HPDE6-E6E7 (cell line): Measurements from ENCODE around the gene TTBK1.
A peak's percentile ranks its signal among the peaks of the same experiment; 100 is the strongest.

Experiments
- DNase-seq: peaks from one replicate; pipeline ENCODE4 v3.0.0; 2011; ENCODE audit warnings: missing footprints; ENCODE audit errors: extremely low spot score

The TTBK1 gene

GRCh38 chr6:43271944-43272343 is 28.7 kb downstream of the TTBK1 start:
- DNase-seq: no peak

- DNase-seq: no peak
Observed at GRCh38 chr6:43273707-43274106, 30.4 kb downstream of the TTBK1 start.

DNA sequence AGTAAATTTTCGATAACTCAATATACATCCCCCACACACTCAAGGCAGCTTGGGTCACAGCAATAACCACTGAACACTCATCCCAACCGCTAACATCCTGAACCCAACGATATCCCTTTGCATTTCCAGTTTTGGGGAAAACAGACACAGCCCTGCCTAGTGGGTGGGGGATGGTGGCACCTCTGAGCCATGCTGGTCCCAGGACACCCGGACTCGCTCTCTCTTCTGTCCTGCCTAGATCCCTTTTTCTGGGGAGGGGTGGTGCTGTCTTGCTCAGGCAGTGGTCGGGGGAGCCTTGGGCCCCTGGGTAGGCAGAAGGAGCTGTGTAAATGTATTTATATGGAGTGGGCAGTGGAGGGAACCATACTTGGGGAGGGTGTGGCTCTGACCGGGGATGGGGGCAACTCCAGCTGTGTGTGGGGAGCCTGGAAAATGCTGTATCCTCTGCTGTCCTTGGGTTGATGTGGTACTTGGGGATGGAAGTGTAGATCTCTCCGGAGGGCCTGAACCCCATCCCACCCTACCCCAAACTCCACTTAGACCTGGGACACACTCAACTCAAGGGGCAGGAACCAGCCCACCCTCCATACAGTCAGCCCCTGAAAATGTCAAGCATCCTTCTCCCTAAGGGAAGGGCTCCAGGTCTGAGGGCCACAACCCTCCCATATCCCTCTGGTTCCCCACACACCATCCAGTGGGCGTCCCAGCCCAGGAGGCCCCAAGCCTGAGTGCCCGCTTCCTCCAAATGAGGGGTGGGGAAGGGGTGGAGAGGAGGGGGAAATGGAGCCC is 31.0 kb downstream of the TTBK1 start:
- DNase-seq: no peak

DNA sequence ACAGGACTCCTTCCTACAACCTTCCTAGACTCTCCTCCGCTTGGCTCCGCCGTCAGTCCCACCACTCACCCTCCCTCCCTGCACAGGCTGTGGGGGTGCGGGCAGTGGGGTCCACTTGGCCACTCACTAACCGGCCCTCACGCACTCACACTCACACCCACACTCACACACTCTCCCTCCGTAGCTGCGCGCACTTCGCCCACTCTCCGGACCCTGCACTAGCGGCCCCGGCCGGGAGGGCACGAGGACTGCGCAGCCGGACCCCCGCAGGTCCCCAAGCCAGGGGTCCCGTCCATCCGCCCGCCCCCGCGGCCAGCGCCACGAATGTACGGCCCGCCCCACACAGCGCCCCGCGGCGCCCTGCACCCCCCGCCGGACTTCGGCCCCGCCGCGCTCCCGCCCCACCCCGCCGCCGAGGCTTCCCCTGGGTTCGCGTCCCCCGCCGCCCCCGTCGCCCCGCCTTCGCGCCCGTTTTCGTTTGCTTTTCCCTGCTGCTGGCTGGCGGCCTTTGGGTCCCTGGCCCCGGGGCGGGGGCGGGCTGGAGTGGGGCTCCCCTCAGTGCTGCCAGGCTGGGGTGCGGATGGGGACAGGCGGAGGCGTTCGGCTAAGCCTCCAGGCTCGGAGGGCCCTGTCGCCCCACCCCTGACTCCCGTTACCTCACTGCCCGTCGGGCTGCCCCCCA is 31.8 kb downstream of the TTBK1 start:
- no peak for DNase-seq

- DNase-seq: no peak
Observed at GRCh38 chr6:43275801-43276576, 32.7 kb downstream of the TTBK1 start.

DNA sequence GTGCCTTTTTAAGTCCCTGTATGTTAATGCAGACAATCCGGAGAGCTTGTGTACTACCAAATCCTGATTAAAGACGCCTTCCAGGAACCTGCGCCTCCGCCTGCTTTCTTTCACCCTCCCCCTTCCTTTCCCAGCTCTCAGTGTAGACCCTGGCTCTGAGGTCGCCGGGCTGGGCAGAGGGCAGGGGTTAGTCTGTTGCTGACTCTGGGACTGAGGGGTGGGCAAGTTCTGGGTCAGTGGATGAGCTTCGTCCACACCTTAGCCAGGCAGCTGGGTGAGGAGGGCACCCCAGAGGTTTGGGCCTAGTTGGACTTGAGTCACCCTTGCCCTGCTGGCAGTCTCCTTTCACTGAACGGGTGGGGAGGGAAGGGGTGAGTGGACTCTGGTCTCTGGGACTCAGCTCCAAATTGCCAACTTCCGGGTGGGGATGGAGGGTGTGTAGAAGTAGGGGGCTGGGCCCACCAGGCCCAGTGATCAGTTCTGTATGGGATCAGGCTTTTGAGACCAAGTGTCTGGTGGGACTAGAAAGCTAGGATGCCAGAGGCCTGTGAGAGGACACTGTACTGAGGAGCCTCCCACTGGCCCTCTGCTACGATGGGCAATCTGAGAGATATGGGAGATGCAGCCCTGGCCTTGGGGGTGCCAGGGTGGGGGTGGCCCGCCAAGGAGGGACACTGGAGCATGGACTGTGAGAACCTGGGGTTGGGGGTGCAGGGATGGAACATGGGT is 33.5 kb downstream of the TTBK1 start:
- DNase-seq: no peak

DNA sequence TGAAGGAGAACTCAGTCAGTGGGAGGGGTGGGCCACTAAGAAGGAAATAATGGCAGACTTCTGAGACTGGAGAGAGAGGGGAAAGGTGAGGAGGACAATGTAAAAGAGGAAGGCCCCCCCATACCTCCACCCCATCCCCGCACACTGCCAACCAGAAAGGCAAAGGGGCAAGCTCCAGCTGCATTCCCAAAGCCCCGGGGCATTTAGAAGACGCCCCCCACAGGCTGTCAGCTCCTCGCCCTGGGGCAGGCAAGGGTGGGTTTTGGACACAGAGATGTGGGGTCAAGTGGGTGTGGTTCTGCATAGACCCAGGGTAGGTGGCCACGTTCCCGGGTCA is 34.0 kb downstream of the TTBK1 start:
- no peak for DNase-seq

DNA sequence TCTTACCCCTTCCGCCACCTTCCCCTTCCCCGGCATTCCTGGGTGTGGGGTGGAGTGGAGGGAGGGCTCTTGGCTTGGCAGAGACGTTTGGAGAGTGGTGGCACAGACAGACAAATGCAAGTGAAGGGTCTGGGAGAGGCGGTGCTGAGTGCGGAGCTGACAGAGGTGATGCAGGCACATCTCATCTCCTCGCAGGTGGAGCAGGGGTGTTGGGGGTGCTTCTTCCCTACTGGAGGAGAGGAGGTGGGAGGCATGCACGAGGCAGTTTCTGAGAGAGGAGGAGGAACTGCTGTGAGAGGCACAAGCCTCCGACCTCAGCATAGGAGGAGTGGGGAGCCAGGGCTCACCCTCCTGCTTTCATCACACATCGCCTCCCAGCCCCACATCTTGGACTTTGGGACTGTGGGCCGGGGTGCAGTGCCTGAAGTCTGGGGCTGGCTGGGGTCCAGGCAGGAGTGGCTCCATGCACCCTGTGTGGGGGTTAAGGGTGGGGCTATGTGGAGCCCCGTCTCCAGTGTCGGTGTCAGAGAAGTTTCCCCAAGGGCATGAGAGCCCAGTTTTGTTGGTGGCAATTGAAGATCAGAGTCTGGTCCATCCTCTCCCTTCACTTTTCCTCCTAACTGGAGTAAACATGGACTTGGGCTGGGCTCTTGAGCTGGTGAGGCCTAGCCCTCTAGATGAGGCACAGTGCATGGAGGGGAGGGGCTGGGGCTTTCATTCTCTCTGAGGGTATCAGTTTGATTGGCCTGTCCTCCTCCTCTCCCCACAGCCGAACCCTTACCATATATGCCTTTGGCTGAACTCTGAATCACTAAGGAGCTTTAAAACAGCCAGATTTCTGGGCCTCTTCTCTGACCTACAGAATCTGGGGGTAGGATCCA is 34.6 kb downstream of the TTBK1 start:
- no peak for DNase-seq

GRCh38 chr6:43278524-43279078 is 35.3 kb downstream of the TTBK1 start:
- DNase-seq: peak; percentile 48

DNA sequence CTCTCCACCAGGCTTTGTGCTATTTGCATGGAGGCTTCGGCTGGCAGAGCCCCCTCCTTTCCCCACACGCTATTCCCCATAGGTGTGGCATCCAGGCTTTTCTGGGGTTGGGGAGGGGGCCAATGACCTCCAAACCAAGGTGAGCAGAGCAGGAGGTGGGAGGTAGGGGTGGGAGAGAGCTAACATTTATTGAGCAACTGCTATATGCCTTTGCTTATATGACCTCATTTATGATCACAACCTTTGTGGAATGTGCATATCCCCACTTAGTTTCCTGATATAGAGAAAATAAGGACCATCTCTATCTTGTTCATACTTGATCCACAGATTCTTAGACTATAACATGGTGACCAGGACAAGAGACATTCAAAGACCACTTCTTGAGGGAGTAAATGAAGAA is 37.0 kb downstream of the TTBK1 start:
- no peak for DNase-seq

DNA sequence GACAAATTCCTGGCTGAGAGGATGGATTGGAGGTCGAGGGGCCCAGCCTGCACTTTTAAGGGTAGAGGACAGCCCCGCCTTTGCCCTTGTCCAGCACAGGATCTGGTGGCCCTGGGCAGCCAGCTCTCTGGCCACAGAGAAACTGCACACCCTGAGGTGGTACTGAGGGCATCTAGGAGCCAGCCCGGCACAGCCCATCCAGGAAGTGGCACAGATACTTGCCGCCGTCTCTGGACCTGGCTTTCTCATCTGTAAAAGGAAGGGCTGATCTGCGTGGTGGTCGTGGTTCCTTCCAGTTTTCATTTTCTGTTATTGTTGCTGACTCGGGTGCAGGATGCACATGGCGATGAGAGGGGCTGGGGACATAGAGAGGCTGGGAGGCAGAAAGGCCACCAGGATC is 38.8 kb downstream of the TTBK1 start:
- no peak for DNase-seq

GRCh38 chr6:43282636-43283513 is 39.6 kb downstream of the TTBK1 start:
- DNase-seq: no peak

- DNase-seq: no peak
Observed at GRCh38 chr6:43283514-43283901, 40.2 kb downstream of the TTBK1 start.

- no peak for DNase-seq
Observed at GRCh38 chr6:43283905-43284304, 40.6 kb downstream of the TTBK1 start.

DNA sequence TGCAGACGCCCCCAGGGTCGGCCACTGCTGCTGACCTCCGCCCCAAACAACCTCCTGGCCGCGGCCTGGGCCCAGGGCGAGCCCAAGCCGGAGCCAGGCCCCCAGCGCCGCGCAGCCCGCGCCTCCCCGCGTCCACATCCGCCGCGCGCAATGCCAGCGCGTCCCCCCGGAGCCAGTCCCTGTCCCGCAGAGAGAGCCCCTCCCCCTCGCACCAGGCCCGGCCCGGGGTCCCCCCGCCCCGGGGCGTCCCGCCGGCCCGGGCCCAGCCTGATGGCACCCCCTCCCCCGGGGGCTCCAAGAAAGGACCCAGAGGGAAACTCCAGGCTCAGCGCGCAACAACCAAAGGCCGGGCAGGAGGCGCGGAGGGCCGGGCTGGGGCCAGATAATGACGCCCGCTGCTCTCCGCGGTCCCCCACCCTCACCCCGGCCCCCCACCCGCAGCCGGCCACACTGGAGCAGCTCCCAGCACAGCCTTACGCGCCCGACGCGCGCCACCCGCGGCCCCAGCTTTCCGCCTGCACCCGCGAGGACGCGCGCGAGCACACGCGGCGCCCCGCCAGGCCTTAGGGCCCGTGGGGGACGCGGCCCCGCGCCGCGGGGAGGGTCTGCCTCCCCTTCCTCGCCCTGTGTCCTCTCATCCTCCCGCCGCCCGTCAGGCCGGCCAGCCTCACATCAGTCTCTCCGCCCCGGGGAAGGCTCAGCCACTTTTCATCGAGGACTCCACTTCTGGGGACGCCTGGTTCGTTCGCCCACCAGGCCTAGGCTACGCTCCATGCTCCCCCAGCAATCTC is 41.9 kb downstream of the TTBK1 start:
- DNase-seq: no peak

DNA sequence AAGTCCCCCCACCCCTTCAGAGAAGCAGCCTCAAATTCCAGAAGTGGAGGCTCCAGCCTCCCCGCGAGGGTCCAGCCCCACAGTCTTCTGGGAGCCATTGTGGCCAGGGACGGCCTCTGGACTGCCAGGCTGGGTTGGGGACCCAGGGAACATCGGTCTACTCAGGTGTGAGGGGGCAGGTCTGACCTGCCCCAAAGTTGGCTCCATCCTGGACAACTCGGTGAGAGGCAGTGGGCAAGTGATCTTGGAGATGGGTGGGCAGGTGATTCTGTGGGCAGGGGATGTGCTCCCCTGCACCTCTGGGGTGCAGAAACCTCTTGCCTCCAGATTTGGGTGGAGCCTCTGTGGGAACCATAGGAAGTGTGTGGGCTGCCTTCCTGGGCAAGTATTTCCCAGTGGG is 42.6 kb downstream of the TTBK1 start:
- no peak for DNase-seq

- no peak for DNase-seq
Observed at GRCh38 chr6:43286456-43286979, 43.2 kb downstream of the TTBK1 start.

- no peak for DNase-seq
Observed at GRCh38 chr6:43286980-43287716, 43.9 kb downstream of the TTBK1 start.
